IMR-90 (cell line): ENCODE results near the gene DTNA.

ENCODE experiments used
- CHD1 ChIP-seq: IDR thresholded peaks from 2 replicates; pipeline ENCODE4 v1.6.1; 2012; ENCODE audit warnings: low read depth, low read length, improper control_type of control experiment
- CTCF ChIP-seq: conservative IDR thresholded peaks from 2 replicates; pipeline ENCODE4 v1.5.1; 2012; ENCODE audit warnings: mild to moderate bottlenecking, low read depth, low read length, improper control_type of control experiment

GRCh38 chr18:34803877-34804400 lies 93.8 kb downstream of the DTNA start:
- TF ChIP-seq CHD1 (no peak), CTCF (no peak)
